HG03521 (cell line): Measurements from ENCODE around the gene ADAMTS13.
"Not testable (repeated sequence)": the region's sequence is repeated elsewhere in the genome, so short reads cannot be mapped to it uniquely, and the experiment has no call there.

Source experiments
- ATAC-seq: cut with Tn5 transposase; IDR thresholded peaks from one replicate; pipeline ENCODE4 v1.9.1; 2021; ENCODE audit warnings: mild to moderate bottlenecking, moderate library complexity; ENCODE audit not compliant: unreplicated experiment

Gene ADAMTS13

GRCh38 chr9:133424187-133424586, 2.0 kb downstream of the ADAMTS13 start:
- no peak for ATAC-seq

GRCh38 chr9:133425049-133425632, 3.0 kb downstream of the ADAMTS13 start:
- no peak for ATAC-seq

- no peak for ATAC-seq
Measured at GRCh38 chr9:133426011-133426410, 3.8 kb downstream of the ADAMTS13 start.

- no peak for ATAC-seq
Measured at GRCh38 chr9:133427658-133428348, 5.6 kb downstream of the ADAMTS13 start.

- ATAC-seq, result no peak
Measured at GRCh38 chr9:133428617-133429101, 6.5 kb downstream of the ADAMTS13 start.

GRCh38 chr9:133429214-133429613, 7.0 kb downstream of the ADAMTS13 start:
- no peak for ATAC-seq

- ATAC-seq, result no peak
Measured at GRCh38 chr9:133429641-133430161, 7.5 kb downstream of the ADAMTS13 start.

GRCh38 chr9:133430244-133430643, 8.1 kb downstream of the ADAMTS13 start:
- no peak for ATAC-seq

GRCh38 chr9:133433351-133433843, 11.2 kb downstream of the ADAMTS13 start:
- ATAC-seq, result no peak

- ATAC-seq, result no peak
Measured at GRCh38 chr9:133436681-133437080, 14.5 kb downstream of the ADAMTS13 start.

GRCh38 chr9:133437753-133438531, 15.8 kb downstream of the ADAMTS13 start:
- no peak for ATAC-seq

- no peak for ATAC-seq
Measured at GRCh38 chr9:133439337-133439736, 17.2 kb downstream of the ADAMTS13 start.

GRCh38 chr9:133440874-133441273, 18.7 kb downstream of the ADAMTS13 start:
- no peak for ATAC-seq

GRCh38 chr9:133441571-133441970, 19.4 kb downstream of the ADAMTS13 start:
- ATAC-seq, result no peak

GRCh38 chr9:133443248-133443647, 21.1 kb downstream of the ADAMTS13 start:
- ATAC-seq, result no peak

- ATAC-seq, result no peak
Measured at GRCh38 chr9:133443982-133444381, 21.8 kb downstream of the ADAMTS13 start.

GRCh38 chr9:133445293-133445969, 23.3 kb downstream of the ADAMTS13 start:
- no peak for ATAC-seq

- no peak for ATAC-seq
Measured at GRCh38 chr9:133448487-133448972, 26.4 kb downstream of the ADAMTS13 start.

- ATAC-seq, result no peak
Measured at GRCh38 chr9:133449760-133450159, 27.6 kb downstream of the ADAMTS13 start.

- ATAC-seq, result not testable (repeated sequence)
Measured at GRCh38 chr9:133451865-133452264, 29.7 kb downstream of the ADAMTS13 start.

- ATAC-seq, result no peak
Measured at GRCh38 chr9:133452562-133452961, 30.4 kb downstream of the ADAMTS13 start.
